ENCODE data around the gene ATP5ME. TPM values are rescaled to one million over a fixed set of nuclear protein-coding genes. Genes with fewer than 3 reads are reported as not detected.

The ATP5ME gene
- total RNA-seq, 1 donor from 2014 or later, result 95.1 TPM

DNA sequence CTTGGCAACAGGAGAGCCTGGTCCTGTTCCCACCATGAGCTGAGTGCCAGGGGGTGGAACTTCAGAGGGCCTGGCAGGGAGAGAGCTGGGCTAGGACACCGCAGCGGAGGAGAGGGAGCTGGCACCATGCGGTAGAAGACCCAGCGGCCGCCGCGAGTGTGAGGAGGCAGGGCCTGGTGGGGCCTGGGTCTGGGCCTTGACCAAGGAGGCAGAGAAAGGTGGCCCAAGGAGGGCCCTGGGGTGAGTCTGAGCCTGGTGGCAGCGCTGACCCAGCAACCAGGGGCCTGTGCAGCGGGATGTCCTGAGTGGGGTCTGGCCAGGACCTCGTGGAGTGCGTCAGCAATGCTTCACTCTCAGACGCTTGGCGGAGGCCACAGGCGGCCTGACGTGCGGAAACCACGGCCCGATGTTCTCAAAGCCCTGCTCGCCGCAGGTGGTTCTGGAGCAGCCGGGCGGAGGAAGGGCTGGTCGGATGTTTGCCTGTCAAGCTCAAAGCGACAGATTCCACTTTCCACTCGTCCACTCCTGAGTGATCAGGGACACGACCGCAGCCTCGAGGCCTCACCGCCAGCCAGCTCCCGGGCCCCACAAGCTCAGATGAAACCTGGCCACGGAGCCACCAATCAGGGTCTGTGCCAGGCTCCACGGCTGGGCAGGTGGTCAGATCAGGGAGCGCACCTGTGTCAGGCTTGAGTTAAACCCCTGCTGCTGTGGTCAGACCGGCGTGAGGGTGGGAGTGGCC, 20.8 kb downstream of the ATP5ME start:
- DNase-seq (ENCODE audit: low spot score), result no peak

DNA sequence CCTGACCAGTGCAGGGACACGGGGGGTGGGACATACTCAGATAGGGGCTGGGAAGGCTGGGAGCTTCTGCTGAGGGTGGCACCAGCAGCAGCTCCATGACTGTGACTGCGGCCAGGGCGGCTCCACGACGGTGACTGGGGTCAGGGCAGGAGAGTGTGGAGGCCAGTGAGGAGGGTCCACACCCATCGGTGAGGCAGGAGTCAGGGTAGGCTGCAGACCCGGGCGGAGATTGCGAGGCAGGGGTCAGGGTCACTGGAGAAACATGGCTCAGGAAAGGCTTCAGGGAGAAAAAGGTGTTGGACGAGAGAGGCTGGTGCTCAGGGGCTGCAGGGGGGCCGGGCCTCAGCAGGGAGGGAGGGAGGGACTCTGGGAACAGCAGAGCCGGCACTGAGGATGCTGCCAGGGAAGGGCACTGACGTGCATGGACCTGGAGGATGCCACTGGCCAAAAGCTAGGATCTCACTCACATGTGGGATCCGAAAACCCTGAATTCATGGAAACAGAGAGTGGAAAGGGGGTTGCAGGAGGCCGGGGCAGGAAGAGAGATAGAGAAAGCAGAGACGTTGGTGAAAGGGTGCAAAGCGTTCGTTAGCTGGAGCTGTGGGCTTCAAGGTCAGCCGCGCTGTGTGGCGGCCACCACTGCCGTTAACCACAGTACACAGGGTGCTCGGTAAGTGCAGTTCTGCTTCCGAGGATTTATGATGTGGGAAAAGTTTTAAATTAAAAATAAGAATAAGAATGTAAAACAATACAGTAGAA, 22.0 kb downstream of the ATP5ME start:
- H3K27ac ChIP-seq, result no peak overlapping the region
- no peak overlapping the region for H3K4me2 ChIP-seq
- no peaks in the 10 kb centered on the region for H3K36me3 ChIP-seq
- no peak overlapping the region for H2AFZ ChIP-seq (replicated peaks)
- H3K79me2 ChIP-seq (ENCODE audit: low read depth), result no peaks in the 10 kb centered on the region
- H3K4me3 Mint-ChIP-seq, result no peak overlapping the region
- H3K36me3 Mint-ChIP-seq, result no peaks in the 10 kb centered on the region
- H3K27me3 Mint-ChIP-seq (ENCODE audit: insufficient read depth, low read depth), result peaks cover 4% of the 10 kb centered on the region
- TF ChIP-seq, protein P1, sequence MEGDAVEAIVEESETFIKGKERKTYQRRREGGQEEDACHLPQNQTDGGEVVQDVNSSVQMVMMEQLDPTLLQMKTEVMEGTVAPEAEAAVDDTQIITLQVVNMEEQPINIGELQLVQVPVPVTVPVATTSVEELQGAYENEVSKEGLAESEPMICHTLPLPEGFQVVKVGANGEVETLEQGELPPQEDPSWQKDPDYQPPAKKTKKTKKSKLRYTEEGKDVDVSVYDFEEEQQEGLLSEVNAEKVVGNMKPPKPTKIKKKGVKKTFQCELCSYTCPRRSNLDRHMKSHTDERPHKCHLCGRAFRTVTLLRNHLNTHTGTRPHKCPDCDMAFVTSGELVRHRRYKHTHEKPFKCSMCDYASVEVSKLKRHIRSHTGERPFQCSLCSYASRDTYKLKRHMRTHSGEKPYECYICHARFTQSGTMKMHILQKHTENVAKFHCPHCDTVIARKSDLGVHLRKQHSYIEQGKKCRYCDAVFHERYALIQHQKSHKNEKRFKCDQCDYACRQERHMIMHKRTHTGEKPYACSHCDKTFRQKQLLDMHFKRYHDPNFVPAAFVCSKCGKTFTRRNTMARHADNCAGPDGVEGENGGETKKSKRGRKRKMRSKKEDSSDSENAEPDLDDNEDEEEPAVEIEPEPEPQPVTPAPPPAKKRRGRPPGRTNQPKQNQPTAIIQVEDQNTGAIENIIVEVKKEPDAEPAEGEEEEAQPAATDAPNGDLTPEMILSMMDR (IDR thresholded peaks at IDR 0.05), result no peak
- TF ChIP-seq EZH2 (IDR thresholded peaks at IDR 0.05) (no peak), EZH2phosphoT487 (IDR thresholded peaks at IDR 0.05) (no peak)
- H3F3A ChIP-seq (ENCODE audit: low read depth), result peaks cover 10% of the 10 kb centered on the region
- H3K9me3 Mint-ChIP-seq, result peaks cover 2% of the 10 kb centered on the region
- peaks cover 13% of the 10 kb centered on the region for H3K4me1 ChIP-seq
- no peaks in the 10 kb centered on the region for H4K20me1 ChIP-seq (ENCODE audit: low read depth)
- H3K4me3 ChIP-seq, result no peak overlapping the region
- peaks cover 7% of the 10 kb centered on the region for H3K4me1 Mint-ChIP-seq
- DNase-seq (ENCODE audit: low spot score), result no peak
- no peak overlapping the region for H3K9ac ChIP-seq
- peak overlapping the region; percentile 81 for H3K27ac Mint-ChIP-seq
- no peaks in the 10 kb centered on the region for H3K9me3 ChIP-seq (ENCODE audit: low read depth)
- H3K27me3 ChIP-seq, result no peaks in the 10 kb centered on the region

More for the DNA sequence above, 20.8 kb downstream of the ATP5ME start:
- no peaks in the 10 kb centered on the region for H3K79me2 ChIP-seq (ENCODE audit: low read depth)
- peaks cover 8% of the 10 kb centered on the region for H3K4me1 ChIP-seq
- H3K36me3 ChIP-seq, result no peaks in the 10 kb centered on the region
- no peaks in the 10 kb centered on the region for H4K20me1 ChIP-seq (ENCODE audit: low read depth)
- TF ChIP-seq EZH2phosphoT487 (IDR thresholded peaks at IDR 0.05), result no peak
- TF ChIP-seq EZH2 (IDR thresholded peaks at IDR 0.05), result no peak
- TF ChIP-seq, protein P1 (IDR thresholded peaks at IDR 0.05), result no peak
- Mint-ChIP-seq H3K4me1 (peaks cover 7% of the 10 kb centered on the region), H3K9me3 (peaks cover 2% of the 10 kb centered on the region), H3K27me3 (ENCODE audit: insufficient read depth, low read depth) (peaks cover 4% of the 10 kb centered on the region), H3K27ac (peak overlapping the region; percentile 17), H3K36me3 (no peaks in the 10 kb centered on the region), H3K4me3 (no peak overlapping the region)
- H3F3A ChIP-seq (ENCODE audit: low read depth), result peaks cover 6% of the 10 kb centered on the region
- H3K27me3 ChIP-seq, result no peaks in the 10 kb centered on the region
- no peak overlapping the region for H2AFZ ChIP-seq (replicated peaks)
- no peak overlapping the region for H3K27ac ChIP-seq
- no peak overlapping the region for H3K4me2 ChIP-seq
- H3K9ac ChIP-seq, result no peak overlapping the region
- no peaks in the 10 kb centered on the region for H3K9me3 ChIP-seq (ENCODE audit: low read depth)
- no peak overlapping the region for H3K4me3 ChIP-seq

DNA sequence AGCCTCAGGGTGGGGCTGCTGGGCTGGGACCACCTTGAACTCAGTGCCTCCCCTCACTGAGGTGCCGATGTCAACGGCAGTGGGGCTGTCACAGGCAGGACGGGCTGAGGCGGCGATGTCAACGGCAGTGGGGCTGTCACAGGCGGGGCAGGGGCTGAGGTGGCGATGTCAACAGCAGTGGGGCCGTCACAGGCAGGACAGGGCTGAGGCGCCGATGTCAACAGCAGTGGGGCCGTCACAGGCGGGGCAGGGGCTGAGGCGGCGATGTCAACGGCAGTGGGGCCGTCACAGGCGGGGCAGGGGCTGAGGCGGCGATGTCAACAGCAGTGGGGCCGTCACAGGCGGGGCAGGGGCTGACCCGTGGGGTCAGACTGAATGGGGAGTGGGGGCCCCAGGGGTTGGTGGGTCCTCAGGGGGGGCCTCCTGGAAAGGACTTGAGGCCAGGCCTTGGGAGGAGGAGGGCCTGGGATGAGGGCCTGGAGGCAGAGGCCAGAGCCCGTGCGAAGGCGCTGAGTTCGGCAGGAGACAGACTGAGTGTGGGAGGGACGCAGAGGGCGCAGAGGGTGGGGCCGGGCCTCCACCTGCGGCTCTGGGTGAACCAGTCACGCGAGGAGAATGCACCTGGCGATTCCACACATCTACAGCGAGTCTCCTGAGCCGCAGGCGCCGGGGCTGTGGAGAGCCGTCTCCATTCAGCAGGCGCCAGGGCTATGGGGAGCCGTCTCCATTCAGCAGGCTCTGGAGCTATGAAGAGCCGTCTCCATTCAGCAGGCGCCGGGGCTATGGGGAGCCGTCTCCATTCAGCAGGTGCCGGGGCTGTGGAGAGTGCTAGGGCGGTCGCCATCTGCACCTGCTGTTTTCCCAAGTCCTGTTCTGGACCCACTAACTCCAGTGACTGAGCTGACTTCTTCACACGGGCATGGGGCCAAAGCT, 22.9 kb downstream of the ATP5ME start:
- H3K36me3 Mint-ChIP-seq, result no peaks in the 10 kb centered on the region
- Histone ChIP-seq H3K36me3 (no peaks in the 10 kb centered on the region), H3K9me3 (ENCODE audit: low read depth) (no peaks in the 10 kb centered on the region), H3K27ac (no peak overlapping the region), H3K4me1 (peaks cover 13% of the 10 kb centered on the region), H4K20me1 (ENCODE audit: low read depth) (no peaks in the 10 kb centered on the region), H2AFZ (replicated peaks) (no peak overlapping the region), H3F3A (ENCODE audit: low read depth) (peaks cover 10% of the 10 kb centered on the region), H3K9ac (no peak overlapping the region), H3K27me3 (no peaks in the 10 kb centered on the region), H3K4me2 (no peak overlapping the region), H3K79me2 (ENCODE audit: low read depth) (no peaks in the 10 kb centered on the region), H3K4me3 (no peak overlapping the region)
- H3K27ac Mint-ChIP-seq, result no peak overlapping the region
- H3K27me3 Mint-ChIP-seq (ENCODE audit: insufficient read depth, low read depth), result no peaks in the 10 kb centered on the region
- H3K9me3 Mint-ChIP-seq, result peaks cover 2% of the 10 kb centered on the region
- DNase-seq (ENCODE audit: low spot score), result peak; percentile 55
- H3K4me1 Mint-ChIP-seq, result peaks cover 7% of the 10 kb centered on the region
- no peak overlapping the region for H3K4me3 Mint-ChIP-seq
- TF ChIP-seq EZH2 (IDR thresholded peaks at IDR 0.05) (no peak), EZH2phosphoT487 (IDR thresholded peaks at IDR 0.05) (no peak)
- TF ChIP-seq, protein P1 (IDR thresholded peaks at IDR 0.05), result no peak
